Upper lobe of right lung (tissue), 1 donor: ENCODE data around the gene WHAMM. TPM values are rescaled to one million over a fixed set of nuclear protein-coding genes. Genes with fewer than 3 reads are reported as not detected.
"Not testable (repeated sequence)": the region's sequence is repeated elsewhere in the genome, so short reads cannot be mapped to it uniquely, and the experiment has no call there.

Source experiments
- ATAC-seq: fragments of 200-7000 bp; cut with Tn5 transposase; one replicate; pipeline ENCODE4 v1.9.1; 2020; ENCODE audit warnings: mild to moderate bottlenecking, moderate library complexity
- DNase-seq: peaks from one replicate; pipeline ENCODE4 v3.0.0-alpha.2; 2020
- H3K27ac ChIP-seq: fragments of 200-600 bp; one replicate; pipeline ENCODE4 v1.8.0; 2022
- H3K27me3 ChIP-seq: fragments of 200-600 bp; one replicate; pipeline ENCODE4 v1.8.0; 2022; ENCODE audit warnings: mild to moderate bottlenecking
- H3K36me3 ChIP-seq: fragments of 200-600 bp; one replicate; pipeline ENCODE4 v1.8.0; 2022
- H3K4me1 ChIP-seq: fragments of 200-600 bp; one replicate; pipeline ENCODE4 v1.8.0; 2022
- H3K4me3 ChIP-seq: fragments of 200-600 bp; one replicate; pipeline ENCODE4 v1.8.0; 2022; ENCODE audit warnings: mild to moderate bottlenecking
- H3K9me3 ChIP-seq: fragments of 200-600 bp; one replicate; pipeline ENCODE4 v1.8.0; 2022
- intact Hi-C: fragments of 100-400 bp; cut with DNase I; formaldehyde crosslinking; loops from one replicate; pipeline ENCODE4 v1.11.0; 2022
- total RNA-seq: library from RNA; stranded (reverse); fragmentation: NEBNext Ultra II Directional; extraction: Animal tissue kit (Norgen Biotek cat#: 25700); gene quantifications from one replicate; pipeline ENCODE4 v1.2.1, GENCODE V29; 2021
- TF ChIP-seq, protein P1 (sequence below): fragments of 200-600 bp; IDR thresholded peaks from one replicate; pipeline ENCODE4 v1.8.0; 2022; ENCODE audit warnings: antibody characterized with exemption
- donor health status: DM: no; HTN: yes; CAD: no; lungs with severe emphysema.

WHAMM gene
- total RNA-seq, 1 donor from 2014 or later, result 13.1 TPM

- H3K36me3 ChIP-seq, result no peaks in the 10 kb centered on the region
- H3K4me3 ChIP-seq, result no peak overlapping the region
- TF ChIP-seq, protein P1, sequence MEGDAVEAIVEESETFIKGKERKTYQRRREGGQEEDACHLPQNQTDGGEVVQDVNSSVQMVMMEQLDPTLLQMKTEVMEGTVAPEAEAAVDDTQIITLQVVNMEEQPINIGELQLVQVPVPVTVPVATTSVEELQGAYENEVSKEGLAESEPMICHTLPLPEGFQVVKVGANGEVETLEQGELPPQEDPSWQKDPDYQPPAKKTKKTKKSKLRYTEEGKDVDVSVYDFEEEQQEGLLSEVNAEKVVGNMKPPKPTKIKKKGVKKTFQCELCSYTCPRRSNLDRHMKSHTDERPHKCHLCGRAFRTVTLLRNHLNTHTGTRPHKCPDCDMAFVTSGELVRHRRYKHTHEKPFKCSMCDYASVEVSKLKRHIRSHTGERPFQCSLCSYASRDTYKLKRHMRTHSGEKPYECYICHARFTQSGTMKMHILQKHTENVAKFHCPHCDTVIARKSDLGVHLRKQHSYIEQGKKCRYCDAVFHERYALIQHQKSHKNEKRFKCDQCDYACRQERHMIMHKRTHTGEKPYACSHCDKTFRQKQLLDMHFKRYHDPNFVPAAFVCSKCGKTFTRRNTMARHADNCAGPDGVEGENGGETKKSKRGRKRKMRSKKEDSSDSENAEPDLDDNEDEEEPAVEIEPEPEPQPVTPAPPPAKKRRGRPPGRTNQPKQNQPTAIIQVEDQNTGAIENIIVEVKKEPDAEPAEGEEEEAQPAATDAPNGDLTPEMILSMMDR, result no peak
- H3K4me1 ChIP-seq, result peaks cover 6% of the 10 kb centered on the region
- no peak overlapping the region for H3K27ac ChIP-seq
- intact Hi-C loops, result no loop called here
- DNase-seq (no peak), ATAC-seq (peak; percentile 40)
- no peaks in the 10 kb centered on the region for H3K9me3 ChIP-seq
- H3K27me3 ChIP-seq, result no peaks in the 10 kb centered on the region
Observed at GRCh38 chr15:82855286-82856100, 46.1 kb downstream of the WHAMM start.

DNA sequence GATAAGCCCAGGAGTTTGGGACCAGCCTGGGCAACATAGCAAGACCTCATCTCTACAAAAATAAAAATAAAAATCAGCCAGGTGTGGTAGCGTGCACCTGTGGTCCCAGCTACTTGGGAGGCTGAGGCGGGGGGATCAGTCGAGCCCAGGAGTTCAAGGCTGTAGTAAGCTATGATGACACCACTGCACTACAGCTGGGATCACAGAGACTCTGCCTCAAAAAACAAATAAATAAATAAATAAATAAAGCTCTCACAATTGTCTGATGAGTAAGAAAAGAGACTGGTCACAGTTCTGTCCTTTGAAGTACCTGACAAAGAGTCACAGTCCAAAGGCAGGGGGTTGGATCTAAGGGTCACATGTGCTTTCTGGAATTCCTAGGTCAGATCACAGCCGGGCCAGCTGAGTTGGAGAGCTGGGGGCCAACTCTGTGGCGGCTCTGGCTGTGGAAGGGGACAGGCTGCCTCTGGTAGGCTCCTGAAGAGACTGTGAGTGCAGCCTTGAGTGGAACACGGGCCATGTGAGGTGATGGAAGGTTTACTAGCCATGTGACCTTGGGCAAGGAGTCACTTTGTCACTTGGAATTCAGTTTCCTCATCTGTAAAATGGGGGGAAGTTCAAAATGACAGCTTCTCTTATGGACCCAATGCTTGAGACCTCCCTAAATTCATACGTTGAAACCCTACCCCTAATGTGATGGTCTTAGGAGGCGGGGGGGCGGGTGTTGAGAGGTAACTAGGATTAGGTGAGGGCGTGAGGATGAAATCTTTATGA, 47.2 kb downstream of the WHAMM start:
- intact Hi-C loops, result no loop called here
- no peak for DNase-seq
- Histone ChIP-seq H3K27ac (no peak overlapping the region), H3K9me3 (no peaks in the 10 kb centered on the region), H3K4me3 (no peak overlapping the region), H3K4me1 (peaks cover 6% of the 10 kb centered on the region), H3K27me3 (no peaks in the 10 kb centered on the region), H3K36me3 (no peaks in the 10 kb centered on the region)
- ATAC-seq, result no peak
- TF ChIP-seq, protein P1, result no peak

DNA sequence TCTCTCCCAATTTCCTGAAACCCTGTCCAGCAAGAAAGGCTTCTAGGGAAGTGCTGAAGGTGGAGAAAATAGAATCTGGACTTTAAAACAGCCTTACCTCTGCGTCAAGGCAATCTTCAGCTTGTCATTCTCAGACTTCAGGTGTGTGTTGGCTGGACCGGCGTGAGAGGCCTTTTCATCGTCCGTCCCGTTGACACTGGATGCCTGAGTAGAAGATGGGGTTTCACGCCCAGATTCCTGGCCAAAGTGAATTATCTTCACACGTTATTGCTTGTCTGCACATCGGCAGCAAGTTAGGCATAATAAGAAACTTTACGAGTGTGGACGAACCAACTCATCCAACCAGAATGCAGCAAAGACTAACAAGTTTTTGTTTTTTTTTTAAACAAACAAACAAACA, 49.5 kb downstream of the WHAMM start:
- intact Hi-C loops, result no loop called here
- H3K36me3 ChIP-seq, result no peaks in the 10 kb centered on the region

DNA sequence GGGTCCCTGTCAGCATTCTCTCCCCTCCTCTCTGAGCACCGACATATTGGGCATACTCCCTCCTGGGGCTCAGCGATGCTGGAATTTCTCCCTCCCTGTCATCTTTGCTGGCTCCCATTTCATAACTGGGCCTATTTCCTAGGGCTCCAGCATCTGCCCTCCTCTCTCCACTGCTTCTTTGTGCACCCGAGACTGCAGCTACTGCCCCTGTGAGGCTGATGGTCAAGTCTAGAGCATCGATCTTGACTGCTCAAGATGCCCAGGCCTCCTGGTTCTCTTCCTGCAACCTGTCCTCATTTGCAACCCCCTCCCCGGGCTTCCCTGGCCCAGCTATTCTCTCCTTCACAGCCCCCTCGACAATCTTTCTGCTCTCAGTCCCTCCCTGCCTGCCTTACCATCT, 53.5 kb downstream of the WHAMM start:
- Histone ChIP-seq H3K9me3 (no peaks in the 10 kb centered on the region), H3K27ac (no peak overlapping the region), H3K27me3 (no peaks in the 10 kb centered on the region), H3K4me1 (no peaks in the 10 kb centered on the region), H3K36me3 (no peaks in the 10 kb centered on the region), H3K4me3 (no peak overlapping the region)
- ATAC-seq, result no peak
- TF ChIP-seq, protein P1, result no peak
- no peak for DNase-seq
- intact Hi-C loops, result no loop called here

More for the DNA sequence above, 49.5 kb downstream of the WHAMM start:
- no peak for ATAC-seq
- H3K27ac ChIP-seq, result no peak overlapping the region
- TF ChIP-seq, protein P1, result no peak
- H3K4me3 ChIP-seq, result no peak overlapping the region
- no peaks in the 10 kb centered on the region for H3K27me3 ChIP-seq
- H3K9me3 ChIP-seq, result no peaks in the 10 kb centered on the region
- DNase-seq, result no peak
- H3K4me1 ChIP-seq, result peaks cover 6% of the 10 kb centered on the region

DNA sequence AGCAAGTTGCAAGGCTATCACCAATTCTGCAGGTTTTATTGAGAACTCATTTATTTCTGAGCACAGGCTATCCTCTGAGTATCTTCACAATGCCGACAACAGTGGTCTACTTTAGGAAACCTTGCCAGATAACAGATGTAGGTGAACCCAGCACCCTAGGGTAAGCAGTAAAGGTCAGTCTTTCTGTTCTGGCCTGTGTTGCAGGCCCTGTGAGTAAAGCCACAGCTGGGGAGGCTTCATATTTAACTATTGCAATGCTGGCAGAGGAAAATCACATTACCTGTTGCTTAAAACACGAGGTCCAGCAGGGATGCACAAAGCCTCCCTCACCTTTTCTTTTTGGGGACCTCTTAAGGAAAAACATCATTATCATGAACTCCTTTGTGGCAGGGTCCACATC, 55.5 kb downstream of the WHAMM start:
- H3K9me3 ChIP-seq, result no peaks in the 10 kb centered on the region
- TF ChIP-seq, protein P1, result no peak
- H3K36me3 ChIP-seq, result no peaks in the 10 kb centered on the region
- no peak overlapping the region for H3K27ac ChIP-seq
- no peaks in the 10 kb centered on the region for H3K4me1 ChIP-seq
- intact Hi-C loops, result no loop called here
- no peak for ATAC-seq
- H3K4me3 ChIP-seq, result no peak overlapping the region
- H3K27me3 ChIP-seq, result no peaks in the 10 kb centered on the region
- no peak for DNase-seq

- H3K36me3 ChIP-seq, intact Hi-C loops, H3K27ac ChIP-seq, H3K27me3 ChIP-seq, H3K9me3 ChIP-seq, ATAC-seq, H3K4me1 ChIP-seq, H3K4me3 ChIP-seq, DNase-seq: not testable (repeated sequence)
Observed at GRCh38 chr15:82865581-82865980, 56.2 kb downstream of the WHAMM start.

GRCh38 chr15:82865981-82866380, 56.6 kb downstream of the WHAMM start:
- H3K4me1 ChIP-seq, intact Hi-C loops, H3K9me3 ChIP-seq, H3K4me3 ChIP-seq, ATAC-seq, DNase-seq, H3K27me3 ChIP-seq, H3K27ac ChIP-seq, H3K36me3 ChIP-seq: not testable (repeated sequence)
